D721Med (cell line): Measurements from ENCODE around the gene WDR20.

Experiments
- DNase-seq: peaks from one replicate; pipeline ENCODE4 v3.0.0; 2011; ENCODE audit warnings: low spot score; ENCODE audit not compliant: insufficient read length
- FAIRE-seq: peaks from 2 replicates; lab custom pipeline; 2011; peaks lifted over from hg19 to GRCh38; lab: Jason Lieb, UNC
- TF ChIP-seq, protein P1 (sequence below): IDR thresholded peaks from 2 replicates; pipeline ENCODE4 v1.5.1; 2012; ENCODE audit warnings: mild to moderate bottlenecking, control low read depth; ENCODE audit not compliant: insufficient read depth; ENCODE audit errors: missing control alignments

WDR20 gene

DNA sequence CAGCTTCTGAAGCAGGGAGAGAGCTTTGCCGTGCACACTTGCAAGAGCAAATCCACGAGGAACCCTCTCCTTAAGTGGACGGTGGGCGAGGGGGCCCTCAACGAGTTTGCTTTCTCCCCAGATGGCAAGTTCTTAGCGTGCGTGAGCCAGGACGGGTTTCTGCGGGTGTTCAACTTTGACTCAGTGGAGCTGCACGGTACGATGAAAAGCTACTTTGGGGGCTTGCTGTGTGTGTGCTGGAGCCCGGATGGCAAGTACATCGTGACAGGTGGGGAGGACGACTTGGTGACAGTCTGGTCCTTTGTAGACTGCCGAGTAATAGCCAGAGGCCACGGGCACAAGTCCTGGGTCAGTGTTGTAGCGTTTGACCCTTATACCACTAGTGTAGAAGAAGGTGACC is 69.0 kb downstream of the WDR20 start:
- FAIRE-seq (no peak), DNase-seq (no peak)
- TF ChIP-seq, protein P1, sequence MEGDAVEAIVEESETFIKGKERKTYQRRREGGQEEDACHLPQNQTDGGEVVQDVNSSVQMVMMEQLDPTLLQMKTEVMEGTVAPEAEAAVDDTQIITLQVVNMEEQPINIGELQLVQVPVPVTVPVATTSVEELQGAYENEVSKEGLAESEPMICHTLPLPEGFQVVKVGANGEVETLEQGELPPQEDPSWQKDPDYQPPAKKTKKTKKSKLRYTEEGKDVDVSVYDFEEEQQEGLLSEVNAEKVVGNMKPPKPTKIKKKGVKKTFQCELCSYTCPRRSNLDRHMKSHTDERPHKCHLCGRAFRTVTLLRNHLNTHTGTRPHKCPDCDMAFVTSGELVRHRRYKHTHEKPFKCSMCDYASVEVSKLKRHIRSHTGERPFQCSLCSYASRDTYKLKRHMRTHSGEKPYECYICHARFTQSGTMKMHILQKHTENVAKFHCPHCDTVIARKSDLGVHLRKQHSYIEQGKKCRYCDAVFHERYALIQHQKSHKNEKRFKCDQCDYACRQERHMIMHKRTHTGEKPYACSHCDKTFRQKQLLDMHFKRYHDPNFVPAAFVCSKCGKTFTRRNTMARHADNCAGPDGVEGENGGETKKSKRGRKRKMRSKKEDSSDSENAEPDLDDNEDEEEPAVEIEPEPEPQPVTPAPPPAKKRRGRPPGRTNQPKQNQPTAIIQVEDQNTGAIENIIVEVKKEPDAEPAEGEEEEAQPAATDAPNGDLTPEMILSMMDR, result no peak

GRCh38 chr14:102209224-102209966 is 69.7 kb downstream of the WDR20 start:
- DNase-seq, result no peak
- TF ChIP-seq, protein P1, result peak; percentile 24
- FAIRE-seq, result no peak

- DNase-seq (no peak), FAIRE-seq (no peak)
- TF ChIP-seq, protein P1, result no peak
Observed at GRCh38 chr14:102210421-102211042, 70.8 kb downstream of the WDR20 start.

- no peak for DNase-seq
- FAIRE-seq, result no peak
- TF ChIP-seq, protein P1, result no peak
Observed at GRCh38 chr14:102211240-102211639, 71.5 kb downstream of the WDR20 start.

- TF ChIP-seq, protein P1, result no peak
- FAIRE-seq (no peak), DNase-seq (no peak)
Observed at GRCh38 chr14:102212356-102212755, 72.7 kb downstream of the WDR20 start.

GRCh38 chr14:102212845-102213244 is 73.1 kb downstream of the WDR20 start:
- TF ChIP-seq, protein P1, result no peak
- FAIRE-seq (no peak), DNase-seq (no peak)

DNA sequence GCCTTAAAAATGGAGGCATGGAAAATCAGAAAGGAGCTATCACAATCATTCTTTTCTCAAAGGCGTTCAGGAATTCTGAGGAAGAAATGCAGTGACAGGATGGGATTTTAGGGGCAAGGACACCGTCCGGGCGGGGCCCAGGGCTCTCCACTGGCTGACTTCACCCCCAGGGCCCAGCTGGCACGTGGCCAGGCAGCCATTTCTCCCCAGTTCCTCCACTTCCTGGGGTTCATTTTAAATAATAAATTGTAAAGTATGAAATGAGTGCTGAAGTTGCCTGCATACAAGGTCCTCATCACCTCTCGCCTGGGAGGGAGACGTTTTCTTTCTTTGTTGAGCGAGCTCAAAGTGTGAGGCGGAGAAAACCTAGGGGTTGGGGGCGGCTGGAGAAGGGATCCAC is 73.8 kb downstream of the WDR20 start:
- FAIRE-seq, result no peak

More for the DNA sequence above, 73.8 kb downstream of the WDR20 start:
- TF ChIP-seq, protein P1, result no peak
- DNase-seq, result no peak
